CD14-positive monocyte (primary cell): ENCODE data around the gene GRM8. TPM values are rescaled to one million over a fixed set of nuclear protein-coding genes. Genes with fewer than 3 reads are reported as not detected.

Experiments used
- DNase-seq, 3 donors: peaks; one replicate each; pipeline ENCODE4 v3.0.0-alpha.2; 2011 to 2022
- H2AFZ ChIP-seq: 2 replicates; pipeline ENCODE4 v1.6.0; 2012; ENCODE audit warnings: mild to moderate bottlenecking, low read depth, low read length, inconsistent platforms; ENCODE audit not compliant: insufficient read depth, poor library complexity, severe bottlenecking
- H3K27ac ChIP-seq, 2 donors: 1 replicate in 1 of 2; 2 replicates in 1 of 2; pipeline ENCODE4 v1.5.1; 2012 to 2013; ENCODE audit warnings: low read length in 2 of 2, control low read depth in 1 of 2, inconsistent platforms in 1 of 2, low read depth in 1 of 2, mild to moderate bottlenecking in 1 of 2
- H3K27me3 ChIP-seq, 2 donors: one replicate each; pipeline versions ENCODE4 v1.6.0 to v1.6.1; 2011 to 2013; ENCODE audit warnings: low read length in 2 of 2; ENCODE audit not compliant: control insufficient read depth in 2 of 2, insufficient read depth in 2 of 2
- H3K36me3 ChIP-seq, 2 donors: replicated peaks in 1 of 2; 1 replicate in 1 of 2; 2 replicates in 1 of 2; pipeline versions ENCODE4 v1.5.1 to v1.6.1; 2012 to 2013; ENCODE audit warnings: low read length in 2 of 2, control low read depth in 1 of 2, inconsistent platforms in 1 of 2, mild to moderate bottlenecking in 1 of 2; ENCODE audit not compliant: insufficient read depth in 2 of 2, control insufficient read depth in 1 of 2
- H3K4me1 ChIP-seq, 2 donors: 1 replicate in 1 of 2; 2 replicates in 1 of 2; pipeline versions ENCODE4 v1.5.1 to v1.6.1; 2012 to 2013; ENCODE audit warnings: low read length in 2 of 2, control low read depth in 1 of 2, inconsistent platforms in 1 of 2, mild to moderate bottlenecking in 1 of 2, moderate library complexity in 1 of 2; ENCODE audit not compliant: insufficient read depth in 2 of 2, control insufficient read depth in 1 of 2
- H3K4me2 ChIP-seq: replicated peaks from 2 replicates; pipeline ENCODE3; 2012; ENCODE audit warnings: low read length, moderate library complexity, mild to moderate bottlenecking; ENCODE audit not compliant: poor library complexity, severe bottlenecking; ENCODE audit errors: extremely low read depth
- H3K4me3 ChIP-seq, 3 experiments: fragments of 200-600 bp in 1 of 3; sonication (generic) in 1 of 3; replicated peaks in 1 of 3; 1 replicate in 2 of 3; 2 replicates in 1 of 3; pipeline ENCODE4 v1.5.1; 2011 to 2013; ENCODE audit warnings: low read length in 3 of 3, mild to moderate bottlenecking in 3 of 3, control low read depth in 2 of 3, low read depth in 2 of 3, inconsistent platforms in 1 of 3, moderate library complexity in 1 of 3
- H3K79me2 ChIP-seq: 2 replicates; pipeline ENCODE4 v1.6.0; 2012; ENCODE audit warnings: mild to moderate bottlenecking, control low read depth, inconsistent platforms, low read length, moderate library complexity; ENCODE audit not compliant: insufficient read depth
- H3K9ac ChIP-seq: 2 replicates; pipeline ENCODE4 v1.6.0; 2017; ENCODE audit warnings: low read length, mild to moderate bottlenecking; ENCODE audit not compliant: insufficient read depth, poor library complexity, severe bottlenecking
- H3K9me3 ChIP-seq, 2 donors: replicated peaks in 1 of 2; 1 replicate in 1 of 2; 2 replicates in 1 of 2; pipeline versions ENCODE4 v1.5.1 to v1.6.1; 2012 to 2013; ENCODE audit warnings: low read length in 2 of 2, control low read depth in 1 of 2; ENCODE audit not compliant: control insufficient read depth in 1 of 2, insufficient read depth in 1 of 2
- H4K20me1 ChIP-seq: 2 replicates; pipeline ENCODE4 v1.6.0; 2012; ENCODE audit warnings: mild to moderate bottlenecking, low read length, control low read depth, moderate library complexity; ENCODE audit not compliant: insufficient read depth
- H3K27ac Mint-ChIP-seq, 7 donors: one replicate each; pipeline ENCODE4 v1.8.0; 2020; ENCODE audit warnings: mild to moderate bottlenecking in 7 of 7, mixed read lengths in 7 of 7, moderate library complexity in 6 of 7, inconsistent platforms in 2 of 7
- H3K27me3 Mint-ChIP-seq, 3 donors: one replicate each; pipeline ENCODE4 v1.8.0; 2021 to 2022; ENCODE audit warnings: low read depth in 3 of 3, mild to moderate bottlenecking in 3 of 3, mixed read lengths in 3 of 3, moderate library complexity in 3 of 3, inconsistent platforms in 1 of 3
- H3K36me3 Mint-ChIP-seq, 2 donors: one replicate each; pipeline ENCODE4 v1.8.0; 2020; ENCODE audit warnings: mixed read lengths in 2 of 2, inconsistent platforms in 1 of 2, mild to moderate bottlenecking in 1 of 2
- H3K4me1 Mint-ChIP-seq: one replicate; pipeline ENCODE4 v1.8.0; 2020; ENCODE audit warnings: mild to moderate bottlenecking, mixed read lengths
- H3K4me3 Mint-ChIP-seq, 2 donors: one replicate each; pipeline ENCODE4 v1.8.0; 2020; ENCODE audit warnings: mild to moderate bottlenecking in 2 of 2, mixed read lengths in 2 of 2, moderate library complexity in 1 of 2
- H3K9me3 Mint-ChIP-seq, 7 donors: one replicate each; pipeline ENCODE4 v1.8.0; 2020 to 2022; ENCODE audit warnings: mixed read lengths in 7 of 7, mild to moderate bottlenecking in 6 of 7, moderate library complexity in 6 of 7, inconsistent platforms in 2 of 7
- WGBS: methylation state at CpG from one replicate; pipeline ENCODE4 v1.1.5; 2013; ENCODE audit warnings: missing lambda C conversion rate; ENCODE audit not compliant: insufficient coverage; 5-methylcytosine and 5-hydroxymethylcytosine counted together
- intact Hi-C, 2 donors: fragments of 100-400 bp; cut with micrococcal nuclease; formaldehyde crosslinking; loops; one replicate each; pipeline versions ENCODE4 v1.15.0 to v1.15.1; 2023
- polyA plus RNA-seq, 3 donors: library from polyadenylated mRNA; depleted of rRNA in 1 of 3; unstranded in 2 of 3; stranded (reverse) in 1 of 3; fragments of 300-500 nt in 2 of 3; fragments of >200 nt in 1 of 3; fragmentation: Illumina TruSeq in 2 of 3; gene quantifications; 1 replicate in 2 of 3; 2 replicates in 1 of 3; pipeline ENCODE4 v1.2.3, GENCODE V29; 2012 to 2021
- TF ChIP-seq, protein P1 (sequence below): fragments of 200-600 bp; IDR thresholded peaks from one replicate; pipeline ENCODE4 v1.8.0; 2022; ENCODE audit warnings: antibody characterized with exemption, mild to moderate bottlenecking

GRM8 gene
- polyA plus RNA-seq, 3 donors: not detected

DNA sequence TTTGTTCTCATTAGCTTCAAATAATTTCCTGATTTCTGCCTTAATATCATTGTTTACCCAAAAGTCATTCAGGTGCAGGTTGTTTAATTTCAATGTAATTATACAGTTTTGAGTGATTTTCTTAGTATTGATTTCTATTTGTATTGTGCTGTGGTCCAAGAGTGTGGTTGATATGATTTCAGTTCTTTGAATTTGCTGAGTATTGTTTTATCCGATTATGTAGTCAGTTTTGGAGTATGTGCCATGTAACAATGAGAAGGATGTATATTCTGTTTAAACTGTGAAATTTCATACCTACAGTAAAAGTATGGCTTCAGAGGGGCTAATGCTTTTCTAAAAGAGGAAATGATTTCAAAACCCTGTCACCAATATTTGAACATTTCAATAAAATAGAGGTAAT is 17.4 kb upstream of the GRM8 start:
- no peaks in the 10 kb centered on the region for H3K27me3 ChIP-seq
- no peak overlapping the region for H3K4me3 ChIP-seq
- Mint-ChIP-seq H3K36me3 (no peaks in the 10 kb centered on the region), H3K27me3 (peaks cover 3 to 13% (median 6%) of the 10 kb centered on the region in 3 donors), H3K4me3 (no peak overlapping the region), H3K27ac (no peak overlapping the region), H3K4me1 (no peaks in the 10 kb centered on the region), H3K9me3 (peaks cover 0 to 10% (median 2%) of the 10 kb centered on the region in 7 donors)
- H3K36me3 ChIP-seq: no peaks in the 10 kb centered on the region
- H3K4me2 ChIP-seq: no peak overlapping the region
- TF ChIP-seq, protein P1, sequence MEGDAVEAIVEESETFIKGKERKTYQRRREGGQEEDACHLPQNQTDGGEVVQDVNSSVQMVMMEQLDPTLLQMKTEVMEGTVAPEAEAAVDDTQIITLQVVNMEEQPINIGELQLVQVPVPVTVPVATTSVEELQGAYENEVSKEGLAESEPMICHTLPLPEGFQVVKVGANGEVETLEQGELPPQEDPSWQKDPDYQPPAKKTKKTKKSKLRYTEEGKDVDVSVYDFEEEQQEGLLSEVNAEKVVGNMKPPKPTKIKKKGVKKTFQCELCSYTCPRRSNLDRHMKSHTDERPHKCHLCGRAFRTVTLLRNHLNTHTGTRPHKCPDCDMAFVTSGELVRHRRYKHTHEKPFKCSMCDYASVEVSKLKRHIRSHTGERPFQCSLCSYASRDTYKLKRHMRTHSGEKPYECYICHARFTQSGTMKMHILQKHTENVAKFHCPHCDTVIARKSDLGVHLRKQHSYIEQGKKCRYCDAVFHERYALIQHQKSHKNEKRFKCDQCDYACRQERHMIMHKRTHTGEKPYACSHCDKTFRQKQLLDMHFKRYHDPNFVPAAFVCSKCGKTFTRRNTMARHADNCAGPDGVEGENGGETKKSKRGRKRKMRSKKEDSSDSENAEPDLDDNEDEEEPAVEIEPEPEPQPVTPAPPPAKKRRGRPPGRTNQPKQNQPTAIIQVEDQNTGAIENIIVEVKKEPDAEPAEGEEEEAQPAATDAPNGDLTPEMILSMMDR: no peak
- no peak overlapping the region for H3K9ac ChIP-seq
- H3K27ac ChIP-seq: no peak overlapping the region
- H4K20me1 ChIP-seq: no peaks in the 10 kb centered on the region
- H3K9me3 ChIP-seq: no peaks in the 10 kb centered on the region
- no peaks in the 10 kb centered on the region for H3K79me2 ChIP-seq
- no CpG with 5 or more reads among the region's 1 CpG for WGBS
- H3K4me1 ChIP-seq: no peaks in the 10 kb centered on the region
- no peak overlapping the region for H2AFZ ChIP-seq
- DNase-seq: no peak
- intact Hi-C loops: no loop called here

GRCh38 chr7:127266047-127266446 is 13.3 kb upstream of the GRM8 start:
- Mint-ChIP-seq H3K4me3 (no peak overlapping the region), H3K36me3 (no peaks in the 10 kb centered on the region), H3K27ac (no peak overlapping the region), H3K27me3 (peaks cover 8 to 21% (median 16%) of the 10 kb centered on the region in 3 donors), H3K4me1 (no peaks in the 10 kb centered on the region), H3K9me3 (peaks cover 0 to 3% (median 0%) of the 10 kb centered on the region in 7 donors)
- H3K27me3 ChIP-seq: peaks cover 4 to 10% of the 10 kb centered on the region in 2 donors
- H3K9ac ChIP-seq: no peak overlapping the region
- TF ChIP-seq, protein P1: no peak
- WGBS: 100% methylated on average over 1 of the region's 1 CpG
- no peak overlapping the region for H2AFZ ChIP-seq
- no peak overlapping the region for H3K27ac ChIP-seq
- no peak overlapping the region for H3K4me2 ChIP-seq
- no peaks in the 10 kb centered on the region for H3K4me1 ChIP-seq
- H3K36me3 ChIP-seq: no peaks in the 10 kb centered on the region
- H3K4me3 ChIP-seq: no peak overlapping the region
- no peak for DNase-seq
- H3K9me3 ChIP-seq: no peaks in the 10 kb centered on the region
- H3K79me2 ChIP-seq: no peaks in the 10 kb centered on the region
- no peaks in the 10 kb centered on the region for H4K20me1 ChIP-seq
- intact Hi-C loops: no loop called here
